ENCODE results near the gene STARD7. TPM values are rescaled to one million over a fixed set of nuclear protein-coding genes. Genes with fewer than 3 reads are reported as not detected.

The STARD7 gene
- total RNA-seq, 3 donors from 2014 or later = 118 to 123 (median 122) TPM

- DNase-seq (no peak), ATAC-seq (no peak)
- Histone ChIP-seq H3K36me3 (ENCODE audit: low read depth) (peaks cover 15% of the 10 kb centered on the region), H3K4me1 (ENCODE audit: low read depth) (no peaks in the 10 kb centered on the region), H3K9me3 (no peaks in the 10 kb centered on the region), H3K4me3 (no peak overlapping the region)
- intact Hi-C loops (cut with DNase I, micrococcal nuclease) = no loop called here
- TF ChIP-seq CTCF (IDR thresholded peaks at IDR 0.05) = no peak
These were observed 23.6 kb downstream of the STARD7 start for GRCh38 chr2:96184989-96185388.

GRCh38 chr2:96184188-96184587 is 24.4 kb downstream of the STARD7 start:
- intact Hi-C loops (cut with DNase I, micrococcal nuclease) = no loop called here
- no peak for TF ChIP-seq CTCF (IDR thresholded peaks at IDR 0.05)
- Histone ChIP-seq H3K9me3 (no peaks in the 10 kb centered on the region), H3K4me1 (ENCODE audit: low read depth) (no peaks in the 10 kb centered on the region), H3K36me3 (ENCODE audit: low read depth) (peaks cover 15% of the 10 kb centered on the region), H3K4me3 (no peak overlapping the region)
- DNase-seq (no peak), ATAC-seq (no peak)

- Histone ChIP-seq H3K9me3 (no peaks in the 10 kb centered on the region), H3K4me1 (ENCODE audit: low read depth) (no peaks in the 10 kb centered on the region), H3K36me3 (ENCODE audit: low read depth) (peaks cover 12% of the 10 kb centered on the region), H3K4me3 (no peak overlapping the region)
- intact Hi-C loops (cut with DNase I, micrococcal nuclease) = no loop called here
- no peak for TF ChIP-seq CTCF (IDR thresholded peaks at IDR 0.05)
- ATAC-seq = no peak
- no peak for DNase-seq
These were observed 27.1 kb downstream of the STARD7 start for GRCh38 chr2:96181529-96181928.

GRCh38 chr2:96180521-96180920 is 28.1 kb downstream of the STARD7 start:
- no peak for TF ChIP-seq CTCF (IDR thresholded peaks at IDR 0.05)
- no peak for DNase-seq

GRCh38 chr2:96180002-96180401 is 28.6 kb downstream of the STARD7 start:
- ATAC-seq = no peak
- no peak for DNase-seq
- intact Hi-C loops (cut with DNase I, micrococcal nuclease) = no loop called here

More at GRCh38 chr2:96180521-96180920, 28.1 kb downstream of the STARD7 start:
- intact Hi-C loops (cut with DNase I, micrococcal nuclease) = no loop called here
- Histone ChIP-seq H3K9me3 (no peaks in the 10 kb centered on the region), H3K4me3 (no peak overlapping the region), H3K4me1 (ENCODE audit: low read depth) (no peaks in the 10 kb centered on the region), H3K36me3 (ENCODE audit: low read depth) (peaks cover 2% of the 10 kb centered on the region)
- ATAC-seq = no peak

More at GRCh38 chr2:96180002-96180401, 28.6 kb downstream of the STARD7 start:
- Histone ChIP-seq H3K4me1 (ENCODE audit: low read depth) (no peaks in the 10 kb centered on the region), H3K4me3 (no peak overlapping the region), H3K9me3 (no peaks in the 10 kb centered on the region), H3K36me3 (ENCODE audit: low read depth) (no peaks in the 10 kb centered on the region)
- no peak for TF ChIP-seq CTCF (IDR thresholded peaks at IDR 0.05)
